GM12873 (cell line): ENCODE results near the gene GRIK2.

Experiments
- TF ChIP-seq, protein P1 (sequence below): IDR thresholded peaks from 2 replicates; pipeline ENCODE4 v1.5.1; 2012; ENCODE audit warnings: low read depth, mild to moderate bottlenecking, moderate library complexity, low read length, control low read depth; ENCODE audit not compliant: insufficient read depth; ENCODE audit errors: missing control alignments

Gene GRIK2

DNA sequence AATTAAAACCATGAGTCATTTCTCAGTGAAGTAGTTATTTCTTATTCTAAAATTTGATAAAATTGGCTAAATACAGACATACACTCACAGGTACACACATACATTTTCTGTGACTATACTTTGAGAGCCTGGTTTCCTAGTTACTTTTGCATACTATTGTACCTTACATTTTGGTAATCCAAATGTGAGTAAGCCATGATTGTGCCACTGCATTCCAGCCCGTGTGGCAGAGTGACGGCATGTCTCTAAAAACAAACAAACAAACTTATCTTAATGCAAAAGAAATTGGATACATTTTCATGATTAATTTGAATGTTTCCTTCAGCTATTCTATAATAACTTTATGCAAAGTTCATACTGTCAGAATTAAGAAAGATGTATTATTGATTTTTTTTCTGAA is 628.8 kb downstream of the GRIK2 start:
- TF ChIP-seq, protein P1, sequence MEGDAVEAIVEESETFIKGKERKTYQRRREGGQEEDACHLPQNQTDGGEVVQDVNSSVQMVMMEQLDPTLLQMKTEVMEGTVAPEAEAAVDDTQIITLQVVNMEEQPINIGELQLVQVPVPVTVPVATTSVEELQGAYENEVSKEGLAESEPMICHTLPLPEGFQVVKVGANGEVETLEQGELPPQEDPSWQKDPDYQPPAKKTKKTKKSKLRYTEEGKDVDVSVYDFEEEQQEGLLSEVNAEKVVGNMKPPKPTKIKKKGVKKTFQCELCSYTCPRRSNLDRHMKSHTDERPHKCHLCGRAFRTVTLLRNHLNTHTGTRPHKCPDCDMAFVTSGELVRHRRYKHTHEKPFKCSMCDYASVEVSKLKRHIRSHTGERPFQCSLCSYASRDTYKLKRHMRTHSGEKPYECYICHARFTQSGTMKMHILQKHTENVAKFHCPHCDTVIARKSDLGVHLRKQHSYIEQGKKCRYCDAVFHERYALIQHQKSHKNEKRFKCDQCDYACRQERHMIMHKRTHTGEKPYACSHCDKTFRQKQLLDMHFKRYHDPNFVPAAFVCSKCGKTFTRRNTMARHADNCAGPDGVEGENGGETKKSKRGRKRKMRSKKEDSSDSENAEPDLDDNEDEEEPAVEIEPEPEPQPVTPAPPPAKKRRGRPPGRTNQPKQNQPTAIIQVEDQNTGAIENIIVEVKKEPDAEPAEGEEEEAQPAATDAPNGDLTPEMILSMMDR: no peak

DNA sequence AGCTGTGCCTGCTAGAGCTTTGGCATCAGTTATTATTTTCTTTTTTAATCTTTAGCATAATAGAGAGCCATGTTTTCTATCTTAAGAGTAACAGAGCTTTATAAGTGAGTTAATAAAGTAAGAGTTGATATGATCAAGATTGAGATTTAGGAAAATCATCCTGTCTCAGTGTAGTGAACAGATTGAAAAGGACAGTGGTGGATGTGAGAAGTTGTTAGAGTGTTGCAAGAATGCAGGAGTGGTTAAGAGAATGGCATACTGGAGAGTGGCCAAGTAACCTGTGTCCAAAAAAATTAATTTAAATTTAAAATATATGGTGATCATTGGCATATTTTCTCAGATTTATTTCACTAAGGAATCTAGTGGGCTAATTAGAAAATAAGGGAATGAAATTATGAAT is 629.3 kb downstream of the GRIK2 start:
- TF ChIP-seq, protein P1: no peak

DNA sequence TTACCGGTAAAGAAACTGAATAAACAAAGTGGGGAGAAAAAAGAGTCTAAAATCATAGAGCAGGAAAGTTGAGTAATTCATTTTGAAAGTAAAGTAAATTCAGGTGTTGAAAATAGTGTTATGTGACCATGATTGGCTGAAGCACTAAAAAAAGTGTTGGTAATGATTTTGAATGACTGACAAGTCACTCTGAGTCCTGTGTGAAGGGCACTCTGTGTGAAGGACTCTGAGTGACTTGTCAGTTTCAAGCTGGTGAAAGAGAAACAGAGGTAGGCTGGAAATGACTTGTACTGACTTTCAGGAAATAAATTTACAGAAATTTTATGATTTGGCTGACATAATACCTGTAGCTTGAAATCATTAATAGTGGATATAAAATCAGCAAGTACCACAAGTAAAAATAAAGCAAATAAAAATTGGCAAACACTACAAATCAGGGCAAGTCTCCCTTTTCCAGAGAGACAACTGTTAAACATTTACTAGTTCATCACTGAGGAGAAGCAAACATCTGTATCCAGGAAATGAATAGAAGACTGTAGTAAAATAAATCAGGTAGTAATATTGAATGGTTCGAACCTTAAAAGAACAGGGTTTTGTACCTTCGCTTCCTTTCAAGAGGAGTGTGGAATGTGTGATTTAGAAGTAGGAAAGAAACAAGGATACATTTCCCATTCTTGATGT is 630.6 kb downstream of the GRIK2 start:
- TF ChIP-seq, protein P1: no peak

DNA sequence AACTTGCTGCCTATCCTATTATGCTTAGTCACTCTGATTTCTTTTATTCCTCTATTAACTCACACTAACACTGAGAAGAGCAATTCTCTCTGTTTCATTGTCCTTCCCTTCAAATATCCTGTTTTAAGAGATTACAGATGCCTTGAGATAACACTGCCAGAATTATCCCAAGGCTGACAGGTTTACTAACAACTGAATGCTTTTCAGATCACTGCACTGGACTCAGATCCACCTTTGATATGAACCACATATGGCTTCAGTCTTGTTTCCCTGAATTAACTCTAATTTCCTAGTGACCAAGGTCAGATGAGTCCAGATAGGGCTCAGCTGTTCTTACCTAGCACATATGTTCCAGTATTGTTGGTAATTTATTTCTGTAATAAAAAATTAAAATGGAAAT is 633.1 kb downstream of the GRIK2 start:
- TF ChIP-seq, protein P1: no peak

DNA sequence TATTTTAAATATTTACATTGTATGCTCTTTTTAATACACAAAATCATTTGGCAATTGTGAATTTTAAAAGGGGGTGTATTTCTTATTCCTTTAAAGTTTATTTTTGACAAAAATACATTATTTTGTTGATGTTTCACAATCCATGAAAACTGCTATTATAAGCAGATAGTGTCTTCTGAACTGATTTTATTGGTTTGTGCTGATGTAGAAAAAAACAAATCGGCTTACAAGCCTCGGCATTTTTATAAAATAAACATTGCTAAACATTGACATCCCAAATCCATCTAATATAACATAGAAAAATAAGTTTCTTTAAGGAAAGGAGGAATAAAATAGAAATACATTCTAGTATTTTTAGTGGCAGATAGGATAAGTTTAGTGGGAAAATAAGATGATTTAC is 634.7 kb downstream of the GRIK2 start:
- TF ChIP-seq, protein P1: no peak

DNA sequence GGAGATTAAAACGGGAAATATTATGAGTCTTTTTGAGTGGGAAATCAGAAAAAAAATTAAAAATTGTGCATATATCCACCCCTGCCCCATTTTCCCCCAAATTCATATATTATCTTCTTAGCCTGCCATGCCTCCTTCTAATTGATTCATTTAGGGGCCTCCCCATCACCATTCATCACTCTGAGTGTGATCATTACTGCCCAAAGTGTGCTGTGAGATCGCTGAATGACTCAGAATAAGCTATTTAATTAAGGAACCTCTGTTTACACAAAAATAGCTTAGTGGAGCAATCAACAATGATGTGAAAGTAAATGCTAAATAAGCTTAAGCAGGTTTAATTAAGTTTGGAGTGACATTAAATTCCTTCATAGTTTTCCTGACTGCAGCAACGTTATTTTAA is 645.5 kb downstream of the GRIK2 start:
- TF ChIP-seq, protein P1: no peak

DNA sequence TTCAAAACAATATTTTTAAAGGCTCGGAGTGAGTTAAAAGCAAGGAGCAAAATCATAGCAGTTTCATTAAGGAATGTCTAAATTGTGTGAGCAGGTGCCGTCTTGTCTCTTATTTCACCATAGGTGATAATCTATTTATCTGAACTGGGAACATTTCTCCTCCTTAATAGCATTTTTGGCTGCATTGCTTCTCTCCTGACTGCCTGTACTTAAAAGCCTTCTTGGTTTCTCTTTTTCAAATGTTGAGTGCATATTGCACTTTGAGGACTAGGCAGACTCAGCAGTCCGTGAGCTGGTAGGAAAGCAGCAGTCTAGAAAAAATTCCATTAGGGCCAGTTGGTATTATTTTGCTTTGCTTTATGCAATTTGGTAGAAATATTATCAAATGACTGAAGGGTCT is 645.9 kb downstream of the GRIK2 start:
- TF ChIP-seq, protein P1: no peak
